ENCODE measurements around the gene PTPN5.

The PTPN5 gene

GRCh38 chr11:18733202-18733601, 58.4 kb downstream of the PTPN5 start:
- ATAC-seq, result no peak
- Mint-ChIP-seq H3K27me3 (peaks cover 17% of the 10 kb centered on the region), H3K27ac (no peak overlapping the region), H3K4me1 (peaks cover 23% of the 10 kb centered on the region), H3K9me3 (no peaks in the 10 kb centered on the region), H3K4me3 (no peak overlapping the region), H3K36me3 (no peaks in the 10 kb centered on the region)

- H3K27me3 Mint-ChIP-seq, result peaks cover 13% of the 10 kb centered on the region
- peaks cover 32% of the 10 kb centered on the region for H3K4me1 Mint-ChIP-seq
- peak overlapping the region; percentile 71 for H3K27ac Mint-ChIP-seq
- H3K9me3 Mint-ChIP-seq, result no peaks in the 10 kb centered on the region
- peak; percentile 68 for ATAC-seq
- no peak overlapping the region for H3K4me3 Mint-ChIP-seq
- H3K36me3 Mint-ChIP-seq, result no peaks in the 10 kb centered on the region
These were observed 59.4 kb downstream of the PTPN5 start for GRCh38 chr11:18731949-18732821.

DNA sequence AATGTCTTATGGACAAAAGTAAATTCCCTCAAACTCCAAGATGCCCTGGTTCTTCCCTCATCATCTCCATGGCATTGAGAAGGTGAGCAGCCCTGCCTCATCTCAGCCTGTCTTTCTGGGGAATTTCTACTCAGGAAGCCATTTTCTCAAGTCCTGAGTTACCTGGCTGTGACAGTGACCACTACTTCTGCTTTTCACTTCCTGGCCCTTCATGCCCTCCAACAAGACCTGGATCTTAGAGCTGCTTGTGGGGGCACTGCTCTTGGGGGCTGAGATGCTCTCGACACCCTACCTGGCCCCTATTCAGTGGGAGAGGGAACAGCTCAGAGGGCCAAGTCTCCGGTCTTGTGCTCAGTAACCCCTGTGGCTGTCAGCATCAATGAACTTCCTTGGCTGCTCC, 60.2 kb downstream of the PTPN5 start:
- no peaks in the 10 kb centered on the region for H3K36me3 Mint-ChIP-seq
- no peak overlapping the region for H3K4me3 Mint-ChIP-seq
- H3K9me3 Mint-ChIP-seq, result no peaks in the 10 kb centered on the region
- peak; percentile 62 for ATAC-seq
- H3K4me1 Mint-ChIP-seq, result peaks cover 32% of the 10 kb centered on the region
- H3K27ac Mint-ChIP-seq, result peak overlapping the region; percentile 71
- peaks cover 12% of the 10 kb centered on the region for H3K27me3 Mint-ChIP-seq

- Mint-ChIP-seq H3K4me1 (peaks cover 32% of the 10 kb centered on the region), H3K27ac (peak overlapping the region; percentile 71), H3K27me3 (no peaks in the 10 kb centered on the region), H3K36me3 (no peaks in the 10 kb centered on the region), H3K9me3 (no peaks in the 10 kb centered on the region), H3K4me3 (no peak overlapping the region)
- ATAC-seq, result no peak
These were observed 61.6 kb downstream of the PTPN5 start for GRCh38 chr11:18730020-18730419.

DNA sequence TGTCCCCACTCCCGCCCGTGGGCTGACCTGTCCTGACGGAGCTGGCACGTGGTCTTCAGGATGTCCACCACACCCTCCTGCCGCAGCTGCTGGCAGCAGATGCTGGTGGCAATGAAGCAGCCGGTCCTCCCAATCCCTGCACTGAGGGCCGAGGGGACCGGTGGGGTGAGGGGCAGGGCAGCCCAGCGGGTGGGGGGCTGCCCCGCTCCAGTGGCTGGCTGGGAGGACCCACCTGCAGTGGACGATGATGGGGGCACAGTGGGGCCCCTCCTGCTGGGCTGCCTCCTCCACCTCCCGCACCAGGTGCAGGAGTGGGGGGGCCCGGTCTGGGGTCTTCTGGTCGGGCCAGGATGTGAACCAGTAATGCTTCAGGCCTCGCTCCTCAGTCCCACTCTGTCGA, 62.2 kb downstream of the PTPN5 start:
- peak; percentile 40 for ATAC-seq
- Mint-ChIP-seq H3K27me3 (no peaks in the 10 kb centered on the region), H3K9me3 (no peaks in the 10 kb centered on the region), H3K4me3 (no peak overlapping the region), H3K27ac (no peak overlapping the region), H3K4me1 (peaks cover 32% of the 10 kb centered on the region), H3K36me3 (no peaks in the 10 kb centered on the region)

GRCh38 chr11:18728658-18729057, 62.9 kb downstream of the PTPN5 start:
- no peaks in the 10 kb centered on the region for H3K9me3 Mint-ChIP-seq
- no peak overlapping the region for H3K4me3 Mint-ChIP-seq
- H3K4me1 Mint-ChIP-seq, result peaks cover 32% of the 10 kb centered on the region
- H3K27me3 Mint-ChIP-seq, result no peaks in the 10 kb centered on the region
- no peak for ATAC-seq
- H3K27ac Mint-ChIP-seq, result no peak overlapping the region
- H3K36me3 Mint-ChIP-seq, result no peaks in the 10 kb centered on the region

GRCh38 chr11:18727479-18728236, 63.9 kb downstream of the PTPN5 start:
- Mint-ChIP-seq H3K27ac (no peak overlapping the region), H3K27me3 (no peaks in the 10 kb centered on the region), H3K36me3 (no peaks in the 10 kb centered on the region), H3K9me3 (no peaks in the 10 kb centered on the region), H3K4me1 (peaks cover 32% of the 10 kb centered on the region), H3K4me3 (no peak overlapping the region)
- no peak for ATAC-seq

GRCh38 chr11:18726040-18726439, 65.6 kb downstream of the PTPN5 start, which contains the start of gene IGSF22:
Gene IGSF22 (minus strand): TSS chr11:18726188. CDS start chr11:18724236, 1,952 bp downstream.
- Mint-ChIP-seq H3K36me3 (no peaks in the 10 kb centered on the region), H3K27me3 (no peaks in the 10 kb centered on the region)
- ATAC-seq, result no peak

GRCh38 chr11:18723991-18724390, 67.6 kb downstream of the PTPN5 start:
- H3K4me3 Mint-ChIP-seq, result no peak overlapping the region
- no peak for ATAC-seq
- no peaks in the 10 kb centered on the region for H3K9me3 Mint-ChIP-seq
- no peaks in the 10 kb centered on the region for H3K36me3 Mint-ChIP-seq
- no peak overlapping the region for H3K27ac Mint-ChIP-seq
- H3K27me3 Mint-ChIP-seq, result no peaks in the 10 kb centered on the region
- H3K4me1 Mint-ChIP-seq, result peaks cover 26% of the 10 kb centered on the region

More at GRCh38 chr11:18726040-18726439, 65.6 kb downstream of the PTPN5 start, which contains the start of gene IGSF22:
- Mint-ChIP-seq H3K27ac (no peak within 1 kb of the TSS), H3K4me3 (no peak within 1 kb of the TSS), H3K4me1 (peaks cover 29% of the 10 kb centered on the region), H3K9me3 (no peaks in the 10 kb centered on the region)

DNA sequence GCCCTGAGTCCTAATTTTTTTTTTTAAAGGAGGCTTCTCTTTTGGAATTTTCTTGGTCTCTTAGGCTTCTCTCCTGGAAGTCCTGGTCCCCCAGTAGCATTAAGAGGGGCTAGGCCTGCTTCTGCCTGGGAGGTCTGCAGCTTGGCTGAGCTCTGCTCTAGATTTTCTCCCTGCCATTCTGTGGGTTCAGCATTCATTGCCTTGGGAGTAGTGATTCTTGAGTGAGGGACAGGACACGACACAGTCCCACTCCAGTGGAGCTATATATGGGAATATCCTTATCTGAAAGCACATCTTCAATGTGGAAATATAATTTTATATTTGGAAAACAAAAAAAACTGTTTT, 69.3 kb downstream of the PTPN5 start:
- no peak overlapping the region for H3K27ac Mint-ChIP-seq
- ATAC-seq, result no peak
- H3K27me3 Mint-ChIP-seq, result no peaks in the 10 kb centered on the region
- no peak overlapping the region for H3K4me3 Mint-ChIP-seq
- no peaks in the 10 kb centered on the region for H3K9me3 Mint-ChIP-seq
- H3K4me1 Mint-ChIP-seq, result peaks cover 13% of the 10 kb centered on the region
- H3K36me3 Mint-ChIP-seq, result no peaks in the 10 kb centered on the region

GRCh38 chr11:18721561-18722292, 69.9 kb downstream of the PTPN5 start:
- peaks cover 13% of the 10 kb centered on the region for H3K4me1 Mint-ChIP-seq
- H3K27ac Mint-ChIP-seq, result no peak overlapping the region

GRCh38 chr11:18720808-18721560, 70.6 kb downstream of the PTPN5 start:
- H3K27ac Mint-ChIP-seq, result no peak overlapping the region
- no peaks in the 10 kb centered on the region for H3K9me3 Mint-ChIP-seq

More at GRCh38 chr11:18721561-18722292, 69.9 kb downstream of the PTPN5 start:
- peak; percentile 78 for ATAC-seq
- Mint-ChIP-seq H3K27me3 (no peaks in the 10 kb centered on the region), H3K4me3 (peak overlapping the region; percentile 93), H3K9me3 (no peaks in the 10 kb centered on the region), H3K36me3 (no peaks in the 10 kb centered on the region)

DNA sequence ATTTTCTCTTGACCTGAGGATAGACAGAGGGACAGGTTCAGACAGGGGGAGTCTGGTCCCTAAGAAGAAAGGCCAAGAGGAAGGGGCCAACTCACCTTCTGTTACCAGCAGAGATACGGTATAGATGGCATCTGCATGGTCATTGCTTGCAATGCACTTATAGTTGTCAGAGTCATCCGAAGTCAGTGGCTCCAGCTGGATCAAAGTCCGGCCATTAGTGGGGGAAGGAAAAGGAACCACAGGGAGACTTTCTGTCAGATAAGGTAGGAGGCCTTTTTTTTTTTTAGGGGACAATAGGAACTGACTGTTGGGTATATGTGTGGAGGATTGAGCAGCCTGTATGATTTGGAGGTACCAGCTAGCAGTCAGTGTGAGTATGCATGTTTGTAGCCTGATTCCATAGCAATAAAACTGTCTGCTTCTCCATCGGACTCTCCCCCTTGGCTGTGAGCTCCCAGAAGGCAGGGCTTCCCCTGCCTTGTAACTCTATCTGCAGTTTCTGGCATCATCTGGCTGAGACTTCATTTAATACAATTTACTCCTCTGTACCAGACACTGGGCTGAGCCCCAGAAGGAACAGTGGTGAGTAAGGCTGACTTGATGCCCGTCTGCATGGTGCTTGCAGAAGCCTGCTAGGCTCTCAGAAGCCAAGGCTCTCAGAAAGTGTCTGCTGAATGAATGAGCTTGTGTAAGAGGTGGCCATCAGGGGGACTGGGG, 71.3 kb downstream of the PTPN5 start:
- Mint-ChIP-seq H3K27ac (no peak overlapping the region), H3K4me3 (peak overlapping the region; percentile 40), H3K9me3 (no peaks in the 10 kb centered on the region), H3K36me3 (no peaks in the 10 kb centered on the region), H3K4me1 (peaks cover 13% of the 10 kb centered on the region), H3K27me3 (peaks cover under 1% of the 10 kb centered on the region)
- ATAC-seq, result no peak

More at GRCh38 chr11:18720808-18721560, 70.6 kb downstream of the PTPN5 start:
- peaks cover 13% of the 10 kb centered on the region for H3K4me1 Mint-ChIP-seq
- no peaks in the 10 kb centered on the region for H3K27me3 Mint-ChIP-seq
- H3K4me3 Mint-ChIP-seq, result peak overlapping the region; percentile 93
- no peaks in the 10 kb centered on the region for H3K36me3 Mint-ChIP-seq
- ATAC-seq, result peak; percentile 86

DNA sequence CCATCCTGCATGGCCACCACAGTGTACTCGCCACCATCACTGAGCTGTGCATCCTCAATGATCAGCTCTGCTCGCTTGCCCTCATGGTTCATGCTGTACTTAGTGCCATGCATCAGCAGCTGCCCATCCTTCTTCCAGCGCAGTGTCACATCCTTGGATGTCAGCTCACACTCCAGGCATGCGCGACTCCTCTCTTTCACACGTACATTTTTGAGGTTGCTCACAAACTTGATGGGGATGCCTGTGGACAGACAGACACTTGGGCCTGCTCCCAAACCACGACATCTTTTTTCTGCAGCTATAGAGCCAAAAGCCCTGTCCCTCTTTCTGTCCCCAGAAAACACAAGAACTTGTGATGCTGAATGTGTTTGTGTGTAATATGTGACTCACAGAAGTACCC, 76.1 kb downstream of the PTPN5 start:
- H3K9me3 Mint-ChIP-seq, result no peaks in the 10 kb centered on the region
- no peaks in the 10 kb centered on the region for H3K4me1 Mint-ChIP-seq
- H3K4me3 Mint-ChIP-seq, result no peak overlapping the region
- ATAC-seq, result no peak
- no peak overlapping the region for H3K27ac Mint-ChIP-seq
- no peaks in the 10 kb centered on the region for H3K36me3 Mint-ChIP-seq
- H3K27me3 Mint-ChIP-seq, result peaks cover 10% of the 10 kb centered on the region
